Epithelial cell of esophagus (primary cell): ENCODE measurements around the gene AURKAIP1.

ENCODE experiments used
- DNase-seq: peaks from one replicate; pipeline ENCODE4 v3.0.0; 2010; ENCODE audit warnings: low read depth
- H3K4me3 ChIP-seq: 2 replicates; pipeline ENCODE4 v1.5.1; 2011; ENCODE audit warnings: mild to moderate bottlenecking, low read length, control low read depth
- TF ChIP-seq, protein P1 (sequence below): IDR thresholded peaks from 2 replicates; pipeline ENCODE4 v1.5.1; 2011; ENCODE audit warnings: low read depth, mild to moderate bottlenecking, low read length, control low read depth, inconsistent platforms; ENCODE audit not compliant: insufficient read depth; ENCODE audit errors: missing control alignments

AURKAIP1 gene

DNA sequence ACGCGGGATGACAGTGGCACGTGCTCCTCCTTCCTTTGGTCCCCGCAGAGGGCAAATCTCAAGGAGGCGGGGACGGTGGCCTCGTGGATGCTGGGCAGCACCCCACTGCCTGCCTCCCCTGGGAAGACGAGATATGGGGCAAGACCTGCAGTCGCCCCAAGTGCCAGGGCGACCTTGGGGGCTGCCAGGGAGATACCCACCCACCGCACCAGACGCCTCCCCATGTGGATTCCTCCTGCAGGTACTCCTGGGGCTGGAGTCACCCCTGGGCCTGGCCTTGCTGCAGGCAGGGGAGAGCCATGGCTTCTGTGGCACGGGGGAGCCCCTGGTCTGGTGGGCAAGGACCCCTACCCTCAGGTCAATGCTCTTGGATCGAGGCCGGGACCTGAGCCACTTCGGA is 5.9 kb upstream of the AURKAIP1 start:
- no peak overlapping the region for H3K4me3 ChIP-seq
- TF ChIP-seq, protein P1, sequence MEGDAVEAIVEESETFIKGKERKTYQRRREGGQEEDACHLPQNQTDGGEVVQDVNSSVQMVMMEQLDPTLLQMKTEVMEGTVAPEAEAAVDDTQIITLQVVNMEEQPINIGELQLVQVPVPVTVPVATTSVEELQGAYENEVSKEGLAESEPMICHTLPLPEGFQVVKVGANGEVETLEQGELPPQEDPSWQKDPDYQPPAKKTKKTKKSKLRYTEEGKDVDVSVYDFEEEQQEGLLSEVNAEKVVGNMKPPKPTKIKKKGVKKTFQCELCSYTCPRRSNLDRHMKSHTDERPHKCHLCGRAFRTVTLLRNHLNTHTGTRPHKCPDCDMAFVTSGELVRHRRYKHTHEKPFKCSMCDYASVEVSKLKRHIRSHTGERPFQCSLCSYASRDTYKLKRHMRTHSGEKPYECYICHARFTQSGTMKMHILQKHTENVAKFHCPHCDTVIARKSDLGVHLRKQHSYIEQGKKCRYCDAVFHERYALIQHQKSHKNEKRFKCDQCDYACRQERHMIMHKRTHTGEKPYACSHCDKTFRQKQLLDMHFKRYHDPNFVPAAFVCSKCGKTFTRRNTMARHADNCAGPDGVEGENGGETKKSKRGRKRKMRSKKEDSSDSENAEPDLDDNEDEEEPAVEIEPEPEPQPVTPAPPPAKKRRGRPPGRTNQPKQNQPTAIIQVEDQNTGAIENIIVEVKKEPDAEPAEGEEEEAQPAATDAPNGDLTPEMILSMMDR = no peak
- no peak for DNase-seq

DNA sequence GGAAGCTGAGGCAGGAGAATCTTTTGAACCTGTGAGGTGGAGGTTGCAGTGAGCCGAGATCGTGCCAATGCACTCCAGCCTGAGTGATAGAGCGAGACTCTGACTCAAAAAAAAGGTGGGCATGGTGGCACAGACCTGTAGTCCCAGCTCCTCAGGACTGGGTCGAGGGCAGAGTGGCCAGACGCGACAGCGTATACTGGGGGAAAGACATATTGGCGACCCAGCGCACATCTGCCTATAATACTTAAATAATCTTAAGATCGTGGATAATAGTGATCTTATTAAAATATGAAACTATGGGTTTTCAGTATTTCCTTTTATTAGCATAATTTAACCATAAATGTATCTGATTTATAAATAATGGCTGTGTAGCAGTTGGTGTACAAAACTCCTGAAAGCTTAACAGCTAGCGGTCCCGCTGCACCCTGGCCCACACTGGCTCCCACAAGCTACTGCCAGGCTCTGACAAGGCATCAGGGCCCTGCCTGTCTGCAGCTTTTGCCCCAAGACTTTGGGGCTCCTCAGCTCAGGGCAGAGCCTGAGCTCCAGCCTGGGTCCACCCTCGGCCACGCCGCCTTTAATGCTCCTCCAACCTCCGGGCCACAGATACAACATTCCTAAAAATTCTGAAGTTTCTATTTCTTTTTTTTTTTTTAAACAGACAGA is 2.7 kb upstream of the AURKAIP1 start:
- no peak overlapping the region for H3K4me3 ChIP-seq
- no peak for DNase-seq
- TF ChIP-seq, protein P1 = no peak

DNA sequence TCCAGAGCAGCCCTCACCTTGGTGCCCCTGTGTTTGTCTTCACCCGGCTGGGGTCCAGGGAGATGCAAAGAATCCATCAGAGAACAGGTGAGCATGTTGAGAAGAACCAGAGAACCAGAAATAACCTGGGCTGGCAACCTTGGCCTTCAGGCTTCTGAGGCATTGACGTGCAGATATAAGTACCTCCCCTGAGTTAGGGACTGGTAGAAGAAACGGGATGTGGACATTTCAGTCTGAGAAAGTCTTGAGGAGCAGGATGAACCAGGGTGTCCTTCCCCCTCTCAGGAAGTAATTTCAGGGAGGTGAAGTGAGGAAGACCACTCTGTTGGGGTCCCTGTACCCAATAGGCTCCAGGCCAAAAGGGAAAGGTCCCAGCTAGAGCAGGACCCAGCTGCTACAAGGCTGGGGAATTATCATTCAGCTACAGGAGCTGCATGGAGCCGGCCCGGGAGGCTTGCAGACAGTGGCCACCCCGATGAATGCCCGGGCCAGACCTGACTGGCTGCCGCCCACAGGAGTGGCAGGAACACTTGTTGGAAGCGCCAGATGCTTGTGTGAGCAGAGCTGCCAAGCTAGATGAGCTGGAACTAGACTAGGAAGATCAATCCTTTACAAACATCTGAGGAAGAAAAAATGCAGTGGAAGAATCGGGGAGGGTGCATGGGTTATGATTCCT is 1.7 kb upstream of the AURKAIP1 start:
- TF ChIP-seq, protein P1 = no peak
- no peak for DNase-seq
- no peak overlapping the region for H3K4me3 ChIP-seq

DNA sequence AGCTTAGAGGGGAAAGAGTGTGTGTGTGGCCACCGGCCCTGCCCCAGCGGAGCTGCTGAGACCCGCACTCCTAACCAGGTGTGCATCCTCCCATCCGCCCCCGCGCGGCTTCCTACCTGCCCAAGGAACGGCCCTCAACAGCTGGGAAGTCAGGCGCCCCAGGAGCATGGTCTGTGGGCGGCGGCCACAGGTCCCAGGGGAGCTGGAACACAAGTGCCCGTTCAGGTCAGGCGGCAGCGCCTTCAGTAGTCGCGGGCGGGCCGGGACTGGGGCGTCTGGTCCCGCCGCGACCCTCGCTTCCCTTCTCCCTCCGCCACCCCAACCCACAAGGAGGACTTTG is 448 bp downstream of the AURKAIP1 start:
- TF ChIP-seq, protein P1 = no peak
- H3K4me3 ChIP-seq = peak overlapping the region; percentile 80
- DNase-seq = peak; percentile 32

DNA sequence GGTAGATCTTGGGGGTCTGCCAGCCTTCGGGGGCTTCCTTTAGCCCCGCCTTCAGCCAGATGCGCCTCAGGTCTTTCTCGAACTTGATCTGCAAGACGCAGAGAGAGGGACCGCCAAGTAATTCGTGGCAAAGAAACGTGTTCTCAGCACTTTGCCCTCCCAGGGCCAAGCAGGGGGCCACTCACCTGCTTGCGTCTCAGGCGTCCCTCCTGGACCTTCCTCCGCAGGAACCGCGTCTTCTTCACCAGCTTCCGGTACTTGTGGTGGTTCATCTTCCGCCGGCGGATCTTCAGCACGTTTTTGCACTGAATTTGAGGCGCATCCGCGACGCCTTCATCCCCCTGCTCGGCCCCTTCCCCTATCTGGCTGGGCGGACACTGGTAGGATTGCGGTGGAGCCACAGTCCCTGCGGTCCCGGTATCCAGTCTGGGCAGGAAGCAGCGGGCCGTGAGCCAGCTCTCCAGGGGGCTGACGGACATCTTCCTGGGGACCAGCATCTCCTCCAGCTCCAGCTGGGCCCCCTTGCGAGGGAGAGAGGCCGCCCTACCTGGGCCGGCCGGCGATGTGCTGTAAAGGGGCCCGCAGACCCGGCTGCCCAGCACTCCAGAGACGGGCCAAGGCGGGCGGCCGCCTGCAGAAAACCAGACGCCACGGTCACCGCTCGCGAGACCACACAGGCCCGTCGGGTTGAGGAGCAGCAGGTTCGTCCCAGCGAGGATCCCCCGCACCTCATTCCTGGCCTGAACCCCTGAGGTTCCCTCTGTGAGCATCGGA is 1.0 kb downstream of the AURKAIP1 start:
- peak overlapping the region; percentile 80 for H3K4me3 ChIP-seq
- TF ChIP-seq, protein P1 = no peak
- DNase-seq = no peak

DNA sequence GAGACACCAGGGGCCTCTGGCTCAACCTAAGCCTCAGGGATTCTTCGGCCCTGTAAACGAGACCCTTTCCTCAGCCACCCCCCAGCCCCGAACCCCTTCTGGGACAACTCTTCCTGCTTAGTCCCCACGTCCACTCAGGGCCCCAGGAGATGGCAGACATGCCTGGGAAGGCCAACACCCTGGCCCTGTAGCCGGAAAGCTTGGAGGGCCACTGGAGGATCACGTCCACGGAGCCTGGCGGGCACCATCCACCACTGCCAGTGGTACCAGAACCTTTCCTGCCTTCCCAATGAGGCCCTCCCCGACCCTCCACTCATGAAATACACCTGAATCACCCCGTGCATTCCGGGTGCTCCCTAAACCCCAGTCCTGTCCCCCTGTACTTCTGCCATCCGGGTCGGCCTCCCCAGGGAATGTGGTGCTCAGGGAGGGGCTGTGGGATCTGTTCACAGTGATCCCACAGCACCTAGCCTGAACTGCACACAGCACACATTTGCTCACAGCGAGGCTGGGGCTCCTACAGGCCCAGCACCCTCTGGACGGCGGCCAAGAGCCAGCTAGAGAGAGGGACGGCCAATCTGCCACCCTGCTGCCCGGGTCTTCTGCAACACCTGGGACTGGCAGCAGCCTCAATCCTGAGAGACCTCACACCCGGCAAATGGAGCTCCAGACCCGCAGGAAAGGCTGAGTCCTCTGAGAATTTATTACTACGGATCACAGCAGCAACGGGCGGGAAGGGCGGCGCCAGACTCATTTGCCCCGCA is 1.8 kb downstream of the AURKAIP1 start:
- TF ChIP-seq, protein P1 = no peak
- no peak for DNase-seq
- H3K4me3 ChIP-seq = peak overlapping the region; percentile 80
